ENCODE data around the gene EED.
A peak's percentile ranks its signal among the peaks of the same experiment; 100 is the strongest.

DNA sequence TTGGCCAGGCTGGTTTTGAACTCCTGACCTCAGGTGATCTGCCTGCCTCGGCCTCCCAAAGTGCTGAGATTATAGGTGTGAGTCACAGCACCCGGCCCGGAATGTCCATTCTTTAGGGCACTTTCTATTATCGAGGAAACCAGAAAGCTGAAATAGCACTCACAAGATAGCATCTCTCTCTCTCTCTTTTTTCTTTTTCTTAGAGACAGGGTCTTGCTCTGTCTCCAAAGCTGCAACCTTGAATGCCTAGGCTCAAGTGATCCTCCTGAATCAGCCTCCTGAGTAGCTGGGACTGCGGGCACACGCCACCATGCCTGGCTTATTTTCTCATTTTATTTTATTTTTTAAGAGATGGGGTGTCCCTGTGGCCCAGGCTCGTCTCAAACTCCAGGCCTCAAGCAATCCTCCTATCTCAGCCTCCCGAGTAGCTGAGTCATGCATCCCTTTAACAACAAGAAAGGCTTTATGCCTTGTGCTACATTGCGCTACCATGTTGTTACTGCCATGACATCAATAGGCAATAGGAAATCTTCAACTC is 7.2 kb upstream of the EED start:
- TF ChIP-seq, protein P1, sequence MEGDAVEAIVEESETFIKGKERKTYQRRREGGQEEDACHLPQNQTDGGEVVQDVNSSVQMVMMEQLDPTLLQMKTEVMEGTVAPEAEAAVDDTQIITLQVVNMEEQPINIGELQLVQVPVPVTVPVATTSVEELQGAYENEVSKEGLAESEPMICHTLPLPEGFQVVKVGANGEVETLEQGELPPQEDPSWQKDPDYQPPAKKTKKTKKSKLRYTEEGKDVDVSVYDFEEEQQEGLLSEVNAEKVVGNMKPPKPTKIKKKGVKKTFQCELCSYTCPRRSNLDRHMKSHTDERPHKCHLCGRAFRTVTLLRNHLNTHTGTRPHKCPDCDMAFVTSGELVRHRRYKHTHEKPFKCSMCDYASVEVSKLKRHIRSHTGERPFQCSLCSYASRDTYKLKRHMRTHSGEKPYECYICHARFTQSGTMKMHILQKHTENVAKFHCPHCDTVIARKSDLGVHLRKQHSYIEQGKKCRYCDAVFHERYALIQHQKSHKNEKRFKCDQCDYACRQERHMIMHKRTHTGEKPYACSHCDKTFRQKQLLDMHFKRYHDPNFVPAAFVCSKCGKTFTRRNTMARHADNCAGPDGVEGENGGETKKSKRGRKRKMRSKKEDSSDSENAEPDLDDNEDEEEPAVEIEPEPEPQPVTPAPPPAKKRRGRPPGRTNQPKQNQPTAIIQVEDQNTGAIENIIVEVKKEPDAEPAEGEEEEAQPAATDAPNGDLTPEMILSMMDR (IDR thresholded peaks at IDR 0.05 in 2 of 3, conservative IDR thresholded peaks at IDR 0.05 in 1 of 3; ENCODE audit: insufficient read depth in 2 of 3, low read depth in 1 of 3, low read length in 3 of 3), result no peak
- no peak for TF ChIP-seq FOXJ2 (tag; IDR thresholded peaks at IDR 0.05)
- TF ChIP-seq, protein P2, sequence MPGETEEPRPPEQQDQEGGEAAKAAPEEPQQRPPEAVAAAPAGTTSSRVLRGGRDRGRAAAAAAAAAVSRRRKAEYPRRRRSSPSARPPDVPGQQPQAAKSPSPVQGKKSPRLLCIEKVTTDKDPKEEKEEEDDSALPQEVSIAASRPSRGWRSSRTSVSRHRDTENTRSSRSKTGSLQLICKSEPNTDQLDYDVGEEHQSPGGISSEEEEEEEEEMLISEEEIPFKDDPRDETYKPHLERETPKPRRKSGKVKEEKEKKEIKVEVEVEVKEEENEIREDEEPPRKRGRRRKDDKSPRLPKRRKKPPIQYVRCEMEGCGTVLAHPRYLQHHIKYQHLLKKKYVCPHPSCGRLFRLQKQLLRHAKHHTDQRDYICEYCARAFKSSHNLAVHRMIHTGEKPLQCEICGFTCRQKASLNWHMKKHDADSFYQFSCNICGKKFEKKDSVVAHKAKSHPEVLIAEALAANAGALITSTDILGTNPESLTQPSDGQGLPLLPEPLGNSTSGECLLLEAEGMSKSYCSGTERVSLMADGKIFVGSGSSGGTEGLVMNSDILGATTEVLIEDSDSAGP (CRISPR knock-in tag; IDR thresholded peaks at IDR 0.05), result no peak
- no peak for TF ChIP-seq SRSF3 (IDR thresholded peaks at IDR 0.05; ENCODE audit: insufficient read depth, low read length)
- TF ChIP-seq CBX5 (IDR thresholded peaks at IDR 0.05; ENCODE audit: borderline replicate concordance, low read depth), result no peak
- peak; percentile 90 for TF ChIP-seq ARID1B (IDR thresholded peaks at IDR 0.05)
- TF ChIP-seq BCL6 (CRISPR knock-in tag; IDR thresholded peaks at IDR 0.05), result no peak
- no peak for TF ChIP-seq SIN3A (IDR thresholded peaks at IDR 0.05; ENCODE audit: borderline replicate concordance in 2 of 2, control insufficient read depth in 1 of 2, low read depth in 2 of 2, low read length in 2 of 2)
- TF ChIP-seq, protein P3, sequence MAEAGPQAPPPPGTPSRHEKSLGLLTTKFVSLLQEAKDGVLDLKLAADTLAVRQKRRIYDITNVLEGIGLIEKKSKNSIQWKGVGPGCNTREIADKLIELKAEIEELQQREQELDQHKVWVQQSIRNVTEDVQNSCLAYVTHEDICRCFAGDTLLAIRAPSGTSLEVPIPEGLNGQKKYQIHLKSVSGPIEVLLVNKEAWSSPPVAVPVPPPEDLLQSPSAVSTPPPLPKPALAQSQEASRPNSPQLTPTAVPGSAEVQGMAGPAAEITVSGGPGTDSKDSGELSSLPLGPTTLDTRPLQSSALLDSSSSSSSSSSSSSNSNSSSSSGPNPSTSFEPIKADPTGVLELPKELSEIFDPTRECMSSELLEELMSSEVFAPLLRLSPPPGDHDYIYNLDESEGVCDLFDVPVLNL (CRISPR knock-in tag; IDR thresholded peaks at IDR 0.05; ENCODE audit: low read depth), result no peak
- TF ChIP-seq ZNF668 (CRISPR knock-in tag; IDR thresholded peaks at IDR 0.05), result no peak
- TF ChIP-seq CEBPB (tag; IDR thresholded peaks at IDR 0.05), result no peak
